COLO668 (cell line): ENCODE measurements around the gene LRP5.

Experiments
- DNase-seq: peaks from one replicate; lab custom pipeline; 2025; ENCODE audit not compliant: unreplicated experiment; lab: John Stamatoyannopoulos, UW

Gene LRP5

DNA sequence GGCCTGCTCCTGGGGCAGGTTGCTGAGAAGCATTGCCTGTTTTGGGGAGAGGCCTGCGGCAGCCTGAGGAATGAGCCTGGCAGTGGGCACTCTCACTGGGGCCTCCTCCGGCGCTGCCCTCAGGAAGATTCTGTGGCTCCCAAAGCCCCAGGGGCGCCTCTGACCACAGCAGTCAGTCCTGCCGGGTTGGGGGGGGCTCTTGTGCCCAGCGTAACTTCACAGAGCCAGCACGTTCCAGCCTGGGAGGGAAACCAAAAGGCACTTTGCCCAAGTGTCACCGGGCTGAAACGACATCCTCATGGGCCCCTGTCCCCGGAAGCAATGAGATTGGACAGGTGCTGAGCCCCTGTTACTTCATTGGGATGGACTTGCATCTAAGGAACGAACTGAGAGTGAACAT lies 4.3 kb upstream of the LRP5 start:
- no peak for DNase-seq

DNA sequence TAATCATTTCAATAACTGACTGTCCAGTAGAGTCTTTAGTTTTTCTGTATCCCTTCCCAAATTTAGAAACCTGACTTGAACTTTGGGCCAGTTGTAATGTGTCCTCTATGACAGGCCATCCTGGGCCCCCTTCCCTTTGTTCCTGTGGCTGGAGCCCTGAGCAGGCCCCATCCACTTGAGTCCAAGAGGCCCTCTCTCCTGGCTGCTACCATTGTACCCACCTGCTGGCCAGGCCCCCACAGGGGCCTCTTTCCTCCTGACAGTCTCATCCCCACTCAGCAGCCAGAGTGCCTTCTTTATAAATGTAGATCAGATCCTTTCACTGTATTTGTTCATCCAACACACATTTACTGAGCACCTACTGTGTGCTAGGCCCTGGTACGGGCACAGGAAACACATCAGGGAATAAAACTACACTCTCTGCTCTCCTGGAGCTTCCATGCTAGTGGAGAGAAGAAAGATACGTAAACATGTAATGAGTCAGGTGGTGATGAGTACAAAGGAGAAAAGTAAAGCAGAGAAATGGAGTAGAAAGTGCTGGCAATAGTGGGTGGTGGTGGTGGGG lies 2.7 kb upstream of the LRP5 start:
- no peak for DNase-seq

DNA sequence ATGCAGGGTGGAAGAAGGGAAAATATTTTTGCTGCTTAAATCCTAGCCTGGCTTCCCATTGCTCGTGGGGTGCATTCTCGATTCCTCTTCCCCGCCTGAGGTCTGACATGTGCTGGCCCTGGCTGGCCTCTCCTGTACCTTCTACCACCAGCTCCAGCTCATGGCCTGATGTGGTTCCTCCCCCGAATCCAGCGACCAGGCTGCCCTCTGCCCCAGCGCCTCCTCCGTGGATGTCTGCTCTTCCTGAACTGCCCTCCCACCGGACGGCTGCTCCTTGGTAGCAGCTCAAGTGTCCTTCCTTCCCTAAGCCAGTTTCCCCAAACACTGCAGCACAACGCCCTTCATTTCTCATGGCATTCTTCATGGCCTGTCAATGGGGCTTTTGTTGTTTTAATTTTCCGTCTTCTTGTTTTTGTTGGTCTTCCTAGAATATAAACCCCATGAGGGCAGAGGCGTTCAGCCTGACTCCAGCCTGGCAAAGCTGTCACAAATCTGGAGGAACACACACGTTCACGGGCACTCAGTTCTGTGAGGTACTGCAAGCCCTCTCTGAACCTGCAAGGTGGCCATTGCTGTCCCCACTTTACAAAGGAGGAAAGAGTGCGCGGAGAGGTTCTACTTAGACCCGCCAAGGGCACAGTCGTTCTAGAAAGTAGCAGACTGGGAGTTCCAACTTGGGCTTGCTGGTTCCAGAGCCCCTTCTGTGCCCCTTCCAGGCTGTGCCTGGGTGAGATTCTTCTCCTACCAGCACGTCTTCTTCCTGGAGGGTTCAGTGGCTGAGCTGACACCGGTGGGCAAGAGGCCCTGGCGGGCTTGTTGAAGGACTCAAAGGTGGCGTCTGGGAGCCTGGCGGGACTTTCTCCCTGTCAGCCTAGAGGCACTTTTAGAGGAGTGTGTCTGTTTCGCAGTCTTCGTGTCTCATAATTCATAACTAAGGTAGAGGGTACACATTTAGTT lies 953 bp upstream of the LRP5 start:
- DNase-seq, result no peak

DNA sequence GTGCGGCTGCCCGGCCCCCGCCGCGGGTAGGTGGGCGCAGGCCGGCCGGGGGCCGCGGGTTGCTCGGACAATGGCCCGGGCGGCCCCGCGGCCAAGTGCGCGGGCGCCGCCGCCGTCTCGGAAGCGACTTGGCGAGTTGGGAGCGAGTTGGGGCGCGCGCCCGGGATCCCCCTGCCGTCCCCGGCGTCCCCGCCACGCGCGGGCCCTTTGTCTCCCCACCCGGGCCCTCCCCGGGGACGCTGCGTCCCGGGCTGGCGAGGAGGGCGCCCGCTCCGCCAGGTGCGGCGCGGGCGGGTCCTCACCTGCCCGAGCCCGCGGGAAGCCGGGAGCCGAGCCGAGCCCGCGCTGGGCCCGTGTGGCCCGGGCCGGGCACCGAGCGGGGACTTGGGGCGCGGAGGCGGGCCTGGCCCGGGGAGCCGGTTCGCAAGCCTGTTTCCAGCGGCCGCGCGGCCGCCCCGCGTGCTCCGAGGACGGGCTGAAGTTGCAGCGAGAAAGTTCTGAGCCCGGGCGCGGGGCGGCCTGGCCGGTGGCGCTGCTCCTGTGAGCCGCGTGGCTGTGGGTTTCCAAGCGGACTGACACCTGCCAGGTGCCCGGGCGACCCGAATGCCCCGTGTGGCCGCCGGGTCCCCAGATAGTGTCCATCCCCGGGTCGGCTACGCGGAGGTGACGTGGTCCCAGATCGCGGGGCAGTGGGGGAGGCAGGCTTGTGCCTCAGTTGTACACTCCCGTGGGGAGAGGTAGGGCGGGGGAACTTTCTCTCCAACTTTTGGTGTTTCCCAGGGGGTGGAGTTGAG lies 586 bp downstream of the LRP5 start:
- DNase-seq, result peak; percentile 48

GRCh38 chr11:68313574-68314202 lies 1.3 kb downstream of the LRP5 start:
- peak; percentile 30 for DNase-seq

DNA sequence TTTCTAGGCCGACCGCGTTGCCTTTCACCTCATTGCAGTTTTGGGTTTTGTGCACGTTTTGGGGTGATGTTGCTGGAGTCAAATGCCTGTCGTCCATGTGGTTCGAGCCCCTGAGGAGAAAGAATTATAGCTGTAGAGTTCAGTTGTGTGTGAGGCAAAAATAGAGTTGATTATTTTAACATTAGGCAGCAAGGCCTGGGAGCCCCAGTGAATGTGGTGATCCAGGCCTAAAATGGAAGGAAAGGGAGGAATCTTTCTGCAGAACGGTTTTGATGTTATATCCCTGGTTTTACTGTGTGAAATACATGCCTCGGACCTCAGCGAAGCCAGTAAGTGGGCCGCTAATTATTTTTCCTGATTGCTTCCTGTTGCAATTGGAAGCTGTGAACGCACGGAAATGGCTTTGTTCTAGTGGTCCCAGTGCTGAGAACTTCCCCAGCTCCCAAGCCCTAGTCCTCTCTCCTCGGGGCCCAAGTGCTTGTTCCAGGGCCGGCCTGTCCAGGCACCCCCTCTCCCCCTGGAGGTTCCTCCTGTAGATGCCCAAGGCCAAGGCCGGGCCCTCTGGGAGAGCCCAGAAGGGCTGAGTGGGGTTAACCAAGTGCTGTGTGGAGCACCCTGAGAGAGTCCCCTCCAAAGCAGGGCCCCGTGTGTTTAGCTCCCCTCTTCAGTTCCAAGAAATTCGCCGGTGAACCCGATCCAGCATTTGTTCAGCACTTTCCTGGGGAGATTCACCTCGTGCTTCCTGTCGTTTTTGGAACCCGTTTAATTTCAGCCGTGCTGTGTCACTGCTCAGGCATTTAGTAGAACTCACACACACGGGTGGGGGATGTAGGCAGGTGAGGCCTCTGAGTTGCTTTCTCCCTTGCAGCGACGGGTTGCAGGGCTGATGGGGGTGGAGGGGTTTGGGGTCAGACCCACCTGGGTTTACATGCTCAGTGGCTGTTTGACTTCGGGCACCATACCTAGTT lies 2.1 kb downstream of the LRP5 start:
- DNase-seq, result peak; percentile 51

GRCh38 chr11:68315171-68315920 lies 3.0 kb downstream of the LRP5 start:
- peak; percentile 31 for DNase-seq

- no peak for DNase-seq
These were observed 4.9 kb downstream of the LRP5 start for GRCh38 chr11:68317147-68317785.

DNA sequence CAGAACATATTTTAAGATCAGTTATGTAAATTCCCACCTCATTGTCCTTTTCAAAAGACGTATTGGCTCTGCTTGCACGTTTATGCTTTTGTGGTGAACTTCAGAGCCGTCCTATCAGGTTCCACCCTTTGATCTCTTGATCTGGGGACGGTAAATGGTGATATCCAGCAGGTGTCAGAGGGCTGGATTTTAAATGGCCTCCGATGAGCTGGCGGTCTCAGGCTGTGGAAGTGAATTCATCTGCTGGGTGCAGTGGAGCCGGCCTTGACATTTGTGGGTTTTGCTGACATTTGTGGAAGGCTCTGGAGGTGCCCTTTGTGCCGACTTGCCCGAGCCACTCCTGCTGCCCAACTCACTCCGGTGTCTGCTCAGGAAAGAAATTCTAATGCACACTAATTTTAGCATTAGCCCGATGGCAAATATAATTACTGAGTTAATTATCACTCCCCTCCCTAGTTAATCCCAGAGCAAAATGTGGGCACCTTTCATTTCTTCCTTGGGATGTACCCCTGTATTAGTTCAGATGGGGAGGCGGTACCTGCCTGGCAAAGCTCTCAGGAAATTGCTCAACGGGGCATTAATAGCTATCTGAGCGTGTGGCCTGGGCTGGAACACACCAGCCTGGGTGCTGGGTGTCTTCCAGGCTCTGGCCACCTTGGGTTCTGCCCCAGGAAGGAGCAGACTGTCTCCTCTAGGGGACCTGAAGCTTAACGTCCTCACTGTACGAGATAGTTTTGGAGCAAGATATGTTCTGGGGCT lies 9.1 kb downstream of the LRP5 start:
- no peak for DNase-seq

DNA sequence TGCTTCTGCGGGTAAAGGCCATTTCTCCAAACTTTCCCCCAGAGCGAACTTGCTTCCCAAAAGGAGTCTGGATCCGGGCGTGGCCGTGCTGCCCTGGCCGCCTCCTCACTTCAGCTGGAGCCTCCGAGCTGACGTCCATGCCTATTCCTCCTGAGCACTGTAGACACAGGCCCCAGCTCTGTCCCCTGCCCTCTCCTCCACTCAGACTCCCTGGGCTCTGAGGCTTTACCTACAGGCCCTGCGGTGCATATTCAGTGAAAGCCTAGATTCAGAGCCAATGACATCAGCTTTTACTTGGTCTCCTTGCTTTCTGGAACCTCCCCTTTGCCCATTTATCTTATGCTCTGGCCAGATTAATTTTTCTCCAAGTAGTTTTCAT lies 9.7 kb downstream of the LRP5 start:
- DNase-seq, result no peak

DNA sequence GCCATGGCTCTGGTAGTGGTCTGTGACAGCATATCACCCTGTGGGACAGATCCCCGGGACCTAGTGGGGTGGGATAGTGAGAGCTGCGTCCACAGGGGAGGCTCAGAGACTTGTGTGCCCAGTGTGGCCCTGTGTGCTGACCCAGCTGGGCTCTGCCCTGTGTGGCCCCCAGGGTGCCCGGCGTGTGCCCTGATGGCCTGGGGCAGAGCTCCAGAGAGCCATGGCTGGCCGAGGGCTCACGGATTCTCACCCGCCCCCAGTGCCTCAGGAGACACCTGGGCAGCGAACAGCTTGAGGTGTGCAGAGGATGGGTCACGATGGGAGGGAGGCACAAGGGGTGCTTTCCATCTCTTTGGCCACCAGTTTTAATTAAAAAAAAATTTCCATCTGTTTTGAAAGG lies 11.8 kb downstream of the LRP5 start:
- DNase-seq, result no peak

DNA sequence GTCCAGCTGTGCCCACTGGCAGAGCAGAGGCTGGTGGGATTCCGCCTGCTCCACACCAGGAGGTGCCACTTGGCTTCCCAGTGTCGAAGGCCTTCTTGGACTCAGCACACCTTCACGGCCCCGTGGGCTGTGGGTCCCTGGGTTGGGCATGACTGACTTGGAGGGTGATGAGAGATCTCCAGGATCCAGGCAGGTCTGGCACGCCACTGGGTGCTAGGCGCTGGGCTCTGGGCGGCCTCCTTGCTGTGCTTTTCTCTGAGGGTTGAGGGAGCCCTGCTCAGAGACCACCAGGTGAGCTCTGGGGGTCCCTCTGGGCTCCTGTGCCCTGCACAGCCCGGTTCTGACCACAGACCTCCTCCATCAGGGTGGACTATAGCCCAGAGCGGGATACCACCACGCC lies 12.3 kb downstream of the LRP5 start:
- DNase-seq, result no peak

GRCh38 chr11:68325183-68325906 lies 13.0 kb downstream of the LRP5 start:
- no peak for DNase-seq

GRCh38 chr11:68325907-68326220 lies 13.5 kb downstream of the LRP5 start:
- no peak for DNase-seq

DNA sequence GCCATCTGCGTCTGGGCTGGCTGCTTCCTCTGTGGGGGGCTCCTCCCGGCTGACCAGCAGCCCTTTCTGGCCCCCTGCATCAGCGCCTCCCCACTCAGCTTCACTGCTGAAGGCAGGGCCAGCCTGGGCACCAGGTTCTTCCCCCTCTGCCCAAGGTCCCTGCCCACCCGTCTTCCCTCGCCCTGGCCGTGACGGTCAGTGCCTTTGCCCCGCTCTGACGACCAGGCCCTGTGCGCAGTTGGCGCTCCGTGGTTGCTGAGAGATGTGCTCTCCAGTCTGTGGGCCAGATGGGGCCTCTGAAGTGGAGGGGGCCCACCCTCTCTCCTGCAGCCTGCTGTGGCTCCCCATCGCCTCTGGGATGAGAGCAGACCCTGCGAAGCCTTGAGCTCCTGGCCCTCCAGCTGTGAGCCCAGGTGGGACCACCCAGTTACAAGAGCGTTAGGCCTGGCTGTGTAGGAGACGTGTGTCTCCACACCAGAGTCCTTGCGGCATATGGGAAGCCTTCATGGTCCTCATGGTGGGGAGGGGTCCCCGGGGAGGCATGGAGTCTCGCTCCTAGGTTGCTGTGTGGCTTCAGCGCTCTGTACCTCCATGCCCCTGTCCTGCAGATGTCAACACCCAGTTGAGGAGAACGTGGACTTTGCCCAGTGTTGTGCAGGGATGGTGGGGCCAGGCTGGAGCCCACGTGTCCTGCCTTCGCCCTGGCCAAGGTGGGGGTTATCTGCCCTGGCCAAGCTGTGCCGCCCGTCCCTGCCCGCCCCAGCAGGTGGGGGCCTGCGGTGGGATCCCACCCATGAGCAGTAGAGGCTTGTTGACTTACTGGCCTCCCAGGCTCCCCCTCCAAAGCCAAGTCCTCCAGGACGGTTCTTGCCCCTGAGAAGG lies 14.2 kb downstream of the LRP5 start:
- no peak for DNase-seq

GRCh38 chr11:68327586-68328370 lies 15.4 kb downstream of the LRP5 start:
- DNase-seq, result no peak
